Loucy (cell line): ENCODE results near the gene PRICKLE2.

ENCODE experiments used
- H2AFZ ChIP-seq: fragments of 200-600 bp; sonication (generic); 2 replicates; pipeline ENCODE4 v1.6.0; 2016; ENCODE audit warnings: antibody characterized with exemption, mild to moderate bottlenecking, low read length, moderate library complexity
- H3F3A ChIP-seq: fragments of 200-600 bp; 2 replicates; pipeline ENCODE4 v1.6.0; 2016; ENCODE audit warnings: antibody characterized with exemption, low read depth, mild to moderate bottlenecking
- H3K27me3 ChIP-seq: fragments of 200-600 bp; sonication (generic); 2 replicates; pipeline ENCODE4 v1.6.1; 2014; ENCODE audit warnings: low read length, mild to moderate bottlenecking; ENCODE audit not compliant: insufficient read depth, poor library complexity, severe bottlenecking
- H3K36me3 ChIP-seq: fragments of 200-600 bp; sonication (generic); 2 replicates; pipeline ENCODE4 v1.6.1; 2016; ENCODE audit warnings: low read length; ENCODE audit not compliant: insufficient read depth
- H3K4me1 ChIP-seq: fragments of 200-600 bp; sonication (generic); 2 replicates; pipeline ENCODE4 v1.5.1; 2014; ENCODE audit warnings: low read length, mild to moderate bottlenecking; ENCODE audit not compliant: insufficient read depth, poor library complexity, severe bottlenecking
- H3K4me2 ChIP-seq: fragments of 200-600 bp; sonication (generic); 2 replicates; pipeline ENCODE4 v1.6.0; 2014; ENCODE audit warnings: antibody characterized with exemption, low read length, low read depth, mild to moderate bottlenecking; ENCODE audit not compliant: poor library complexity, severe bottlenecking
- H3K4me3 ChIP-seq: fragments of 200-600 bp; sonication (generic); 2 replicates; pipeline ENCODE4 v1.5.1; 2014; ENCODE audit warnings: low read length, mild to moderate bottlenecking, mixed read lengths; ENCODE audit not compliant: poor library complexity, severe bottlenecking
- H3K79me2 ChIP-seq: fragments of 200-600 bp; sonication (generic); 2 replicates; pipeline ENCODE4 v1.6.1; 2014; ENCODE audit warnings: low read length; ENCODE audit not compliant: insufficient read depth
- H3K9ac ChIP-seq: fragments of 200-600 bp; sonication (generic); 2 replicates; pipeline ENCODE4 v1.6.0; 2014; ENCODE audit warnings: mild to moderate bottlenecking, low read depth, low read length, moderate library complexity; ENCODE audit not compliant: poor library complexity, severe bottlenecking
- H3K9me2 ChIP-seq: fragments of 200-600 bp; sonication (generic); replicated peaks from 2 replicates; pipeline ENCODE4 v1.6.1; 2016; ENCODE audit warnings: low read depth, low read length, mixed read lengths
- H3K9me3 ChIP-seq: fragments of 200-600 bp; sonication (generic); 2 replicates; pipeline ENCODE4 v1.6.1; 2014; ENCODE audit warnings: mild to moderate bottlenecking, antibody characterized with exemption, low read length, low read depth; ENCODE audit not compliant: insufficient read depth
- H4K20me1 ChIP-seq: fragments of 200-600 bp; sonication (generic); 2 replicates; pipeline ENCODE4 v1.6.0; 2014; ENCODE audit warnings: antibody characterized with exemption, low read length, mild to moderate bottlenecking; ENCODE audit not compliant: insufficient read depth, poor library complexity, severe bottlenecking
- CTCF ChIP-seq: fragments of 200-600 bp; sonication (generic); conservative IDR thresholded peaks from 2 replicates; pipeline ENCODE4 v1.5.1; 2014; ENCODE audit warnings: mild to moderate bottlenecking, antibody characterized with exemption, low read length
- EZH2phosphoT487 ChIP-seq: fragments of 200-600 bp; IDR thresholded peaks from 2 replicates; pipeline ENCODE4 v1.6.1; 2018; ENCODE audit warnings: antibody characterized with exemption, mild to moderate bottlenecking, moderate library complexity, borderline replicate concordance

Gene PRICKLE2

GRCh38 chr3:64207289-64208080, 17.8 kb downstream of the PRICKLE2 start:
- Histone ChIP-seq H3K9ac (no peak overlapping the region), H3F3A (no peaks in the 10 kb centered on the region)

GRCh38 chr3:64203969-64204908, 21.0 kb downstream of the PRICKLE2 start:
- H3F3A ChIP-seq = no peaks in the 10 kb centered on the region
- no peak overlapping the region for H3K4me2 ChIP-seq
- no peaks in the 10 kb centered on the region for H3K27me3 ChIP-seq
- H3K9ac ChIP-seq = no peak overlapping the region
- H3K36me3 ChIP-seq = no peaks in the 10 kb centered on the region
- H3K4me1 ChIP-seq = no peaks in the 10 kb centered on the region
- H3K79me2 ChIP-seq = no peaks in the 10 kb centered on the region
- no peaks in the 10 kb centered on the region for H4K20me1 ChIP-seq
- H3K9me3 ChIP-seq = no peaks in the 10 kb centered on the region
- H3K4me3 ChIP-seq = no peak overlapping the region
- no peak for TF ChIP-seq CTCF
- no peak for TF ChIP-seq EZH2phosphoT487
- H2AFZ ChIP-seq = no peak overlapping the region
- no peaks in the 10 kb centered on the region for H3K9me2 ChIP-seq

More at GRCh38 chr3:64207289-64208080, 17.8 kb downstream of the PRICKLE2 start:
- Histone ChIP-seq H3K9me3 (no peaks in the 10 kb centered on the region), H3K36me3 (no peaks in the 10 kb centered on the region), H3K4me3 (no peak overlapping the region), H3K79me2 (no peaks in the 10 kb centered on the region), H3K4me2 (no peak overlapping the region), H3K4me1 (no peaks in the 10 kb centered on the region), H3K27me3 (no peaks in the 10 kb centered on the region), H2AFZ (no peak overlapping the region), H4K20me1 (no peaks in the 10 kb centered on the region), H3K9me2 (no peaks in the 10 kb centered on the region)
- TF ChIP-seq EZH2phosphoT487 (no peak), CTCF (no peak)

DNA sequence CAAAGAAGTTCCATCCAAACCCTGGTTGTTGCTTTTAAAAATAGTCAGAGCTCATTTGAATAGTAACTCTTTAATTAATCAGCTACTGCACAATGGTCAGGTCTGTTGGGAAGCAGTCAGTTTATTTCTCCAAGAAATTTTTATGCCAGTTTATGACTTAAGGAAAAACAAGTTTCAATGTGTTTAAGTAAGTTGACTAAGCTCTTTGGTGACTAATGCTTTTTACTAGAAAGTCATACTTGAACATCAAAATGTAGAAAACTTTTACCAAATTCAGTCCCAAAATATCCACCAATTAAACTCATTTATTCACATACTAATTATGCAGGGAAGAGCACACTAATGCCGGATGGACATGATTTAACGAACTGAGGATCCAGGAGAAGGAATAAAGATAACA, 22.1 kb downstream of the PRICKLE2 start:
- H3K9me3 ChIP-seq = no peaks in the 10 kb centered on the region
- H3K79me2 ChIP-seq = no peaks in the 10 kb centered on the region
- no peaks in the 10 kb centered on the region for H3K36me3 ChIP-seq
- no peaks in the 10 kb centered on the region for H3K27me3 ChIP-seq
- H4K20me1 ChIP-seq = no peaks in the 10 kb centered on the region
- no peak overlapping the region for H2AFZ ChIP-seq
- H3K9ac ChIP-seq = no peak overlapping the region
- no peak overlapping the region for H3K4me2 ChIP-seq
- no peak overlapping the region for H3K4me3 ChIP-seq
- H3K4me1 ChIP-seq = no peaks in the 10 kb centered on the region
- no peaks in the 10 kb centered on the region for H3F3A ChIP-seq
- H3K9me2 ChIP-seq = no peaks in the 10 kb centered on the region
- TF ChIP-seq CTCF = no peak
- TF ChIP-seq EZH2phosphoT487 = no peak
